Aorta (tissue), 5 donors: Measurements from ENCODE around the gene UGT1A7. TPM values are rescaled to one million over a fixed set of nuclear protein-coding genes. Genes with fewer than 3 reads are reported as not detected.
"Not testable (repeated sequence)": the region's sequence is repeated elsewhere in the genome, so short reads cannot be mapped to it uniquely, and the experiment has no call there.

Experiments
- ATAC-seq: fragments of 200-7000 bp; cut with Tn5 transposase; one replicate; pipeline ENCODE4 v1.9.1; 2022; ENCODE audit warnings: moderate library complexity; ENCODE audit not compliant: low FRiP score
- DNase-seq, 2 donors: peaks; one replicate each; pipeline ENCODE4 v3.0.0-alpha.2; 2020
- H3K27ac ChIP-seq, 2 donors: one replicate each; pipeline ENCODE4 v1.5.1; 2013; ENCODE audit warnings: low read length in 2 of 2, mild to moderate bottlenecking in 2 of 2, moderate library complexity in 2 of 2, control low read depth in 1 of 2, inconsistent platforms in 1 of 2, low read depth in 1 of 2
- H3K27me3 ChIP-seq, 2 donors: one replicate each; pipeline ENCODE4 v1.6.1; 2013; ENCODE audit warnings: control low read depth in 1 of 2, low read length in 1 of 2, mild to moderate bottlenecking in 1 of 2, moderate library complexity in 1 of 2; ENCODE audit not compliant: insufficient read depth in 2 of 2, control insufficient read depth in 1 of 2
- H3K36me3 ChIP-seq, 2 donors: one replicate each; pipeline ENCODE4 v1.6.1; 2013; ENCODE audit warnings: control low read depth in 1 of 2, low read length in 1 of 2, mild to moderate bottlenecking in 1 of 2; ENCODE audit not compliant: insufficient read depth in 2 of 2, control insufficient read depth in 1 of 2
- H3K4me1 ChIP-seq, 2 donors: one replicate each; pipeline ENCODE4 v1.6.1; 2013; ENCODE audit warnings: low read length in 2 of 2, control low read depth in 1 of 2, mild to moderate bottlenecking in 1 of 2, moderate library complexity in 1 of 2; ENCODE audit not compliant: insufficient read depth in 2 of 2, control insufficient read depth in 1 of 2
- H3K4me3 ChIP-seq, 2 donors: one replicate each; pipeline ENCODE4 v1.5.1; 2013; ENCODE audit warnings: low read length in 2 of 2, control low read depth in 1 of 2, mild to moderate bottlenecking in 1 of 2
- H3K9me3 ChIP-seq: one replicate; pipeline ENCODE4 v1.6.1; 2013; ENCODE audit warnings: mild to moderate bottlenecking, low read length; ENCODE audit not compliant: control insufficient read depth
- WGBS, 2 donors: extraction: QIAGEN DNeasy Blood & Tissue Kit; methylation state at CpG; one replicate each; pipeline ENCODE4 v1.1.7; 2013; 5-methylcytosine and 5-hydroxymethylcytosine counted together
- intact Hi-C, 2 donors: fragments of 100-400 bp; cut with DNase I; formaldehyde crosslinking; loops; one replicate each; pipeline versions ENCODE4 v1.14.2 to v1.15.0; 2022
- polyA plus RNA-seq, 2 donors: library from polyadenylated mRNA; stranded (reverse); fragments of 200-250 nt; gene quantifications; one replicate each; pipeline ENCODE4 v1.2.3, GENCODE V29; 2013
- total RNA-seq, 2 donors: library from RNA; stranded (reverse); fragmentation: NEBNext Ultra II Directional; extraction: Animal tissue kit (Norgen Biotek cat#: 25700); gene quantifications; one replicate each; pipeline ENCODE4 v1.2.1, GENCODE V29; 2021
- donor health status: healthy with polysubstance abuse.
- donor health status: Bipolar disorder and iron deficiency.
- donor health status: DM: no; HTN: no; CAD: no.
- donor health status: DM: no; HTN: no; CAD: no.
- donor health status: DM: yes; HTN: yes; CAD: no.

The UGT1A7 gene
- total and polyA plus RNA-seq, 4 donors, result 0.05 to 1.8 TPM; not detected in 2

DNA sequence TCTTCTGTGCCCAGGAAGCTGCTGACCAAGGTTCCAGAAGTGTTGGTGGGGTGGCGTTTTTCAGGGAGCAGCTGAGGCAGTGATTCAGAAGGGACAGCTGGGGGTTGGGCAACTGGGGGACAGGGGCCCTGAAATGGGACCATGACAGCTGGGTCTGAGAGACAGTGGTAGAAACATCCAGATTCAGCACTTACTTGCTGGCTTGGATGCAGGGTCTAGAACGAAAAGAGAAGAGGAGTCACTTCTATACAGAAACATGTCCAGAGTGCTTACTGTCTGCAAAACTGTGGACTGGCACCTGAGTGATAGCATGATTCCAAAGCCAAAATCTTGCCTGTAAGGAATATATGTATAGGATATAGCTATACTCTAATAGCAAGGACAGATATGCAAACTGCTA is 64.1 kb downstream of the UGT1A7 start:
- intact Hi-C loops, H3K4me3 ChIP-seq, H3K27me3 ChIP-seq, H3K36me3 ChIP-seq, DNase-seq, H3K27ac ChIP-seq, H3K9me3 ChIP-seq, ATAC-seq, H3K4me1 ChIP-seq: not testable (repeated sequence)
- 49 to 68% methylated on average over 2 of the region's 2 CpGs for WGBS, 2 donors

DNA sequence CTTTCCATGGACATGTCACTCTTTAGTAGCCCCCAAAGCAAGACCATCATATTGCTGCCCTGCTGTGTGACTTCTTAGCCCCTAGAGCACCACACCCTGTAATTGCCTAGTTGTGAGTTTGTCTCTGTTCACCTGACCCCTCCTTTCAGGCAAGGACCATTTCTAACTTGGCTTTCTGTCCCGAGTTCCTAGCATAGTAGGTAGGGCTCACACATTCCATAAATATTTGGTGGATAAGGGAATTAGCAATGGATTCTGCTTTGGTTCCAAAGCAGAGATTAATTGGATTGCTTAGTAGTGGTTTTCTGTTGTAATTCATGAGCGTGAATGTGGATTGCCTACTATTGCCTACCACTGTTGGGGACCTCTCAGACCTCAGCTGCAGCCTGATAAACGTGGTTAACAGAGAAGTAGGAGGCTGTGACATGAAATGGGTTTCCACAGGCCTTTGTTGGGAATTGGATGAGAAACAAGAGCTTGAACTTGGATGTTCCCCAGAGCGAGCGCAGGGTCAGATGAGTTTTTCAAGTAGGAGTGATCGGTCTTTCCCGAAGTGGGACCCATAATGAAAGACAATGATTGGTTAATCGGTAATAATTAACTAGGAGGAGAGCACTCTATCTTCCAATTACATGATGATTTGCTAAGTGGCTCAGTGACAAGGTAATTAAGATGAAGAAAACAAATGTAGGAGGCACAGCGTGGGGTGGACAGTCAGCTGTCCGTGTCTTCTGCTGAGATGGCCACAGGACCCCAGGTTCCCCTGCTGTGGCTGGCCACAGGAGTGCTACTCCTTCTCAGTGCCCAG is 65.0 kb downstream of the UGT1A7 start:
- ATAC-seq, result no peak
- WGBS, 2 donors, result 67 to 73% methylated on average over 10 of the region's 10 CpGs
- no peak overlapping the region for H3K27ac ChIP-seq

DNA sequence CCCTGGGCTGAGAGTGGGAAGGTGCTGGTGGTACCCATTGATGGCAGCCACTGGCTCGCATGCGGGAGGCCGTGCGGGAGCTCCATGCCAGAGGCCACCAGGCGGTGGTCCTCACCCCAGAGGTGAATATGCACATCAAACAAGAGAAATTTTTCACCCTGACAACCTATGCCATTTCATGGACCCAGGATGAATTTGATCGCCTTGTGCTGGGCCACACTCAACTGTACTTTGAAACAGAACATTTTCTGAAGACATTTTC is 65.5 kb downstream of the UGT1A7 start:
- Histone ChIP-seq H3K27me3 (no peaks in the 10 kb centered on the region), H3K27ac (no peak overlapping the region), H3K36me3 (no peaks in the 10 kb centered on the region), H3K4me1 (no peaks in the 10 kb centered on the region), H3K9me3 (no peaks in the 10 kb centered on the region), H3K4me3 (no peak overlapping the region)
- ATAC-seq (no peak), DNase-seq (no peak)
- WGBS, 2 donors, result 94 to 96% methylated on average over 6 of the region's 6 CpGs
- intact Hi-C loops, result no loop called here

More for the DNA sequence above, 65.0 kb downstream of the UGT1A7 start:
- no peak for DNase-seq
- Histone ChIP-seq H3K27me3 (no peaks in the 10 kb centered on the region), H3K4me1 (no peaks in the 10 kb centered on the region), H3K36me3 (no peaks in the 10 kb centered on the region), H3K9me3 (no peaks in the 10 kb centered on the region), H3K4me3 (no peak overlapping the region)
- intact Hi-C loops, result no loop called here

- H3K27ac ChIP-seq, H3K36me3 ChIP-seq, intact Hi-C loops, H3K9me3 ChIP-seq, DNase-seq, ATAC-seq, H3K4me1 ChIP-seq, H3K4me3 ChIP-seq, H3K27me3 ChIP-seq: not testable (repeated sequence)
- 80 to 92% methylated on average over 2 of the region's 2 CpGs for WGBS, 2 donors
Measured at GRCh38 chr2:233750689-233751088, 69.0 kb downstream of the UGT1A7 start.

DNA sequence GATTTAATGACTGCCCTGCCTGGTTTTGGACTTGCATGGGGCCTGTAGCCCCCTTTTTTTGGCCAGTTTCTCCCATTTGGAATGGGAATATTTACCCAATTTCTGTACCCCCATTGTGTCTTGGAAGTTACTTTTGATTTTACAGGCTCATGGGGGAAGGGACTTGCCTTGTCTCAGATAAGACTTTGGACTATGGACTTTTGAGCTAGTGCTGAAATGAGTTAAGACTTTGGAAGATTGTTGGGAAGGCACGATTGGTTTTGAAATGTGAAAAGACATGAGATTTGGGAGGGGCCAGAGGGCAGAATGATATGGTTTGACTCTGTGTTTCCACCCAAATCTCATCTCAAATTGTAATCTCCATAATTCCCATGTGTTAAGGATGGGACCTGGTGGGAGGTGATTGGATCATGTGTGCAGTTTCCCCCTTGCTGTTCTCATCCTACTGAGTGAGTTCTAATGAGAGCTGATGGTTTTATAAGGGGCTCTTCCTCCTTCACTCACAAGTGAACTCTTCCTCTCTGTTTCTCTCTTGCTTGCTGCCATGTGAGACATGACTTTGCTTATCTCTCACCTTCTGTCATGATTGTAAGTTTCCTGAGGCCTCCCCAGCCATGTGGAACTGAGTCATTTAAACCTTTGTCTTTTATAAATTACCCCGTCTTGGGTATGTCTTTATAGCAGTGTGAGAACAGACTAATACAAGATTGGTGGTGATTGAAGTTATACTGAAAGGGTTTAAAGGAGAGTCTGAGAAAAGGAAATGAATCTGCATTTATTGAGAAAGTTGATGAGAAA is 69.7 kb downstream of the UGT1A7 start:
- DNase-seq, H3K4me3 ChIP-seq, H3K4me1 ChIP-seq, H3K27me3 ChIP-seq, ATAC-seq, intact Hi-C loops, H3K27ac ChIP-seq, H3K9me3 ChIP-seq, H3K36me3 ChIP-seq: not testable (repeated sequence)
- 66 to 71% methylated on average over 2 of the region's 2 CpGs for WGBS, 2 donors

- Histone ChIP-seq H3K9me3 (no peaks in the 10 kb centered on the region), H3K27me3 (no peaks in the 10 kb centered on the region), H3K4me3 (no peak overlapping the region), H3K4me1 (no peaks in the 10 kb centered on the region), H3K36me3 (no peaks in the 10 kb centered on the region), H3K27ac (no peak overlapping the region)
- intact Hi-C loops, result no loop called here
- DNase-seq (no peak), ATAC-seq (no peak)
- 87 to 92% methylated on average over 37 to 44 of the region's 44 CpGs for WGBS, 2 donors
Measured at GRCh38 chr2:233754872-233755611, 73.3 kb downstream of the UGT1A7 start.

GRCh38 chr2:233756429-233757081 is 74.9 kb downstream of the UGT1A7 start:
- 75 to 77% methylated on average over 7 of the region's 7 CpGs for WGBS, 2 donors
- Histone ChIP-seq H3K4me1 (no peaks in the 10 kb centered on the region), H3K27me3 (no peaks in the 10 kb centered on the region), H3K36me3 (no peaks in the 10 kb centered on the region), H3K9me3 (no peaks in the 10 kb centered on the region), H3K4me3 (no peak overlapping the region), H3K27ac (no peak overlapping the region)
- intact Hi-C loops, result no loop called here
- no peak for DNase-seq
- no peak for ATAC-seq

DNA sequence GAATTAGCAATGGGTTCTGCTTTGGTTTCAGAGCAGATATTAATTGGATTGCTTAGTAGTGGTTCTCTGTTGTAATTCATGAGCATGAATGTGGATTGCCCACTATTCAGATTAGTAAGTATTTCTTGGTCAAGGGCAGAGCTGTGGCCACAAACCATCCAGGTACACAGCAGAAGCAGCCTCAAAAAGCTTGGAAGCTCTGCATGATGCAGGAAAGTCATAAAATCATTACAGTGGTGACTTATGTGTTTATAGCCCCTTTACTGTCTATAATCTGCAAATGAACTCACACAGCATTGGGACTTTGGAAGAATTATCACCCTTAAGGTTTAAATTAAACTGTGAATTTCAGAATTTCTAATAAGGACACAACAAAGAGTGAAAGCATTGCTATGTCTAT is 76.4 kb downstream of the UGT1A7 start:
- Histone ChIP-seq H3K36me3 (no peaks in the 10 kb centered on the region), H3K4me3 (no peak overlapping the region), H3K4me1 (no peaks in the 10 kb centered on the region), H3K27ac (no peak overlapping the region), H3K9me3 (no peaks in the 10 kb centered on the region), H3K27me3 (no peaks in the 10 kb centered on the region)
- intact Hi-C loops, result no loop called here
- ATAC-seq (no peak), DNase-seq (no peak)
